HepG2 (cell line): Measurements from ENCODE around the gene PEMT. TPM values are rescaled to one million over a fixed set of nuclear protein-coding genes. Genes with fewer than 3 reads are reported as not detected.

Experiments
- DNMT3B ChIP-seq: conservative IDR thresholded peaks from 2 replicates; pipeline ENCODE4 v1.6.1; 2016; ENCODE audit warnings: missing biosample characterization, control low read depth
- ESRRA ChIP-seq: sonication (generic); formaldehyde crosslinking; IDR thresholded peaks from 2 replicates; pipeline ENCODE4 v1.5.1; 2020; ENCODE audit warnings: mild to moderate bottlenecking, low read depth, missing genetic modification reagents
- FOXA3 ChIP-seq: IDR thresholded peaks from 2 replicates; pipeline ENCODE4 v1.6.1; 2016; ENCODE audit warnings: missing genetic modification reagents, missing compliant biosample characterization
- FOXC1 ChIP-seq: sonication (generic); formaldehyde crosslinking; IDR thresholded peaks from 2 replicates; pipeline ENCODE4 v1.8.0; 2022; ENCODE audit warnings: mild to moderate bottlenecking, missing genetic modification reagents, borderline replicate concordance
- MEIS1 ChIP-seq: sonication (generic); formaldehyde crosslinking; IDR thresholded peaks from 2 replicates; pipeline ENCODE4 v1.9.0; 2021; ENCODE audit warnings: mild to moderate bottlenecking, missing genetic modification reagents, moderate library complexity, borderline replicate concordance
- REL ChIP-seq: sonication (generic); formaldehyde crosslinking; conservative IDR thresholded peaks from 2 replicates; pipeline ENCODE4 v1.8.0; 2022; ENCODE audit warnings: mild to moderate bottlenecking, missing genetic modification reagents, moderate library complexity
- RXRA ChIP-seq: sonication (generic); formaldehyde crosslinking; IDR thresholded peaks from 2 replicates; pipeline ENCODE4 v1.5.1; 2020; ENCODE audit warnings: missing genetic modification reagents
- ZBTB4 ChIP-seq: sonication (generic); formaldehyde crosslinking; IDR thresholded peaks from 2 replicates; pipeline ENCODE4 v1.4.0; 2020; ENCODE audit warnings: missing genetic modification reagents, mild to moderate bottlenecking, borderline replicate concordance
- ZFP36L2 ChIP-seq: sonication (generic); formaldehyde crosslinking; IDR thresholded peaks from 2 replicates; pipeline ENCODE4 v1.4.0; 2020; ENCODE audit warnings: missing genetic modification reagents
- ZKSCAN8 ChIP-seq: IDR thresholded peaks from 2 replicates; pipeline ENCODE4 v1.6.1; 2016; ENCODE audit warnings: borderline replicate concordance, missing genetic modification reagents, missing compliant biosample characterization
- ZNF124 ChIP-seq: sonication (generic); formaldehyde crosslinking; IDR thresholded peaks from 2 replicates; pipeline ENCODE4 v1.4.0; 2020; ENCODE audit warnings: missing genetic modification reagents
- ZNF331 ChIP-seq: sonication (generic); formaldehyde crosslinking; IDR thresholded peaks from 2 replicates; pipeline ENCODE4 v1.4.0; 2020; ENCODE audit warnings: missing genetic modification reagents
- ZNF33B ChIP-seq: sonication (generic); formaldehyde crosslinking; IDR thresholded peaks from 2 replicates; pipeline ENCODE4 v1.5.1; 2020; ENCODE audit warnings: mild to moderate bottlenecking, missing genetic modification reagents
- ZNF530 ChIP-seq: sonication (generic); formaldehyde crosslinking; IDR thresholded peaks from 2 replicates; pipeline ENCODE4 v1.5.0; 2020; ENCODE audit warnings: low read depth, mild to moderate bottlenecking, missing genetic modification reagents
- ZNF616 ChIP-seq: sonication (generic); formaldehyde crosslinking; IDR thresholded peaks from 2 replicates; pipeline ENCODE4 v1.5.0; 2020; ENCODE audit warnings: low read depth, mild to moderate bottlenecking, missing genetic modification reagents
- polyA plus RNA-seq, 8 experiments: library from polyadenylated mRNA; depleted of rRNA in 3 of 8; stranded (reverse) in 7 of 8; unstranded in 1 of 8; fragments of >200 nt; fragmentation: Illumina TruSeq in 4 of 8; extraction: Trizol in 4 of 8; gene quantifications; 2 replicates each; pipeline versions ENCODE4 v1.2.1 to v1.2.3, GENCODE V29; 2011 to 2016; ENCODE audit warnings: low read depth in 4 of 8, missing spikeins in 1 of 8, mixed read lengths in 1 of 8; ENCODE audit not compliant: insufficient read depth in 1 of 8
- total RNA-seq, 5 experiments: library from RNA; depleted of rRNA; stranded (reverse); fragments of >200 nt; fragmentation: Illumina TruSeq; extraction: Trizol; gene quantifications; 2 replicates each; pipeline ENCODE4 v1.2.3, GENCODE V29; 2016; ENCODE audit warnings: low read depth in 1 of 5
- TF ChIP-seq, protein P1 (sequence below): sonication (generic); formaldehyde crosslinking; IDR thresholded peaks from 2 replicates; pipeline ENCODE4 v1.4.0; 2020; ENCODE audit warnings: mild to moderate bottlenecking, low read depth, missing genetic modification reagents
- TF ChIP-seq, protein P2 (sequence below): sonication (generic); formaldehyde crosslinking; IDR thresholded peaks from 2 replicates; pipeline ENCODE4 v1.8.0; 2022; ENCODE audit warnings: missing genetic modification reagents, mild to moderate bottlenecking, moderate library complexity, borderline replicate concordance

The PEMT gene
- total and polyA plus RNA-seq, 2 of the 13 experiments (the other 11 are each of a cell fraction or from before 2014, with no cell fraction given), result 31.7 to 43.6 TPM

- TF ChIP-seq DNMT3B (CRISPR knock-in tag), result 0 out of 2 replicates have a peak, but pooled peaks have one; percentile 41
- TF ChIP-seq ZFP36L2 (CRISPR knock-in tag), result no peak
- TF ChIP-seq FOXC1 (CRISPR knock-in tag), result no peak; the same call in 1 of the 2 replicates
- TF ChIP-seq RXRA, result no peak
- peak; percentile 33; the same call in 1 of the 2 replicates for TF ChIP-seq ZNF331 (CRISPR knock-in tag)
- TF ChIP-seq ZNF616 (CRISPR knock-in tag), result no peak
- TF ChIP-seq ESRRA (CRISPR knock-in tag), result peak; percentile 58
- TF ChIP-seq, protein P1, sequence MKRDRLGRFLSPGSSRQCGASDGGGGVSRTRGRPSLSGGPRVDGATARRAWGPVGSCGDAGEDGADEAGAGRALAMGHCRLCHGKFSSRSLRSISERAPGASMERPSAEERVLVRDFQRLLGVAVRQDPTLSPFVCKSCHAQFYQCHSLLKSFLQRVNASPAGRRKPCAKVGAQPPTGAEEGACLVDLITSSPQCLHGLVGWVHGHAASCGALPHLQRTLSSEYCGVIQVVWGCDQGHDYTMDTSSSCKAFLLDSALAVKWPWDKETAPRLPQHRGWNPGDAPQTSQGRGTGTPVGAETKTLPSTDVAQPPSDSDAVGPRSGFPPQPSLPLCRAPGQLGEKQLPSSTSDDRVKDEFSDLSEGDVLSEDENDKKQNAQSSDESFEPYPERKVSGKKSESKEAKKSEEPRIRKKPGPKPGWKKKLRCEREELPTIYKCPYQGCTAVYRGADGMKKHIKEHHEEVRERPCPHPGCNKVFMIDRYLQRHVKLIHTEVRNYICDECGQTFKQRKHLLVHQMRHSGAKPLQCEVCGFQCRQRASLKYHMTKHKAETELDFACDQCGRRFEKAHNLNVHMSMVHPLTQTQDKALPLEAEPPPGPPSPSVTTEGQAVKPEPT (CRISPR knock-in tag), result no peak
- no peak for TF ChIP-seq MEIS1 (CRISPR knock-in tag)
- no peak for TF ChIP-seq REL (CRISPR knock-in tag)
- no peak for TF ChIP-seq ZNF530 (CRISPR knock-in tag)
- 0 out of 2 replicates have a peak, but pooled peaks have one; percentile 5 for TF ChIP-seq ZNF33B (CRISPR knock-in tag)
- TF ChIP-seq FOXA3 (CRISPR knock-in tag), result 0 out of 2 replicates have a peak, but pooled peaks have one; percentile 19
- no peak for TF ChIP-seq ZKSCAN8
- no peak for TF ChIP-seq ZNF124 (CRISPR knock-in tag)
- no peak for TF ChIP-seq ZBTB4 (CRISPR knock-in tag)
- TF ChIP-seq, protein P2, sequence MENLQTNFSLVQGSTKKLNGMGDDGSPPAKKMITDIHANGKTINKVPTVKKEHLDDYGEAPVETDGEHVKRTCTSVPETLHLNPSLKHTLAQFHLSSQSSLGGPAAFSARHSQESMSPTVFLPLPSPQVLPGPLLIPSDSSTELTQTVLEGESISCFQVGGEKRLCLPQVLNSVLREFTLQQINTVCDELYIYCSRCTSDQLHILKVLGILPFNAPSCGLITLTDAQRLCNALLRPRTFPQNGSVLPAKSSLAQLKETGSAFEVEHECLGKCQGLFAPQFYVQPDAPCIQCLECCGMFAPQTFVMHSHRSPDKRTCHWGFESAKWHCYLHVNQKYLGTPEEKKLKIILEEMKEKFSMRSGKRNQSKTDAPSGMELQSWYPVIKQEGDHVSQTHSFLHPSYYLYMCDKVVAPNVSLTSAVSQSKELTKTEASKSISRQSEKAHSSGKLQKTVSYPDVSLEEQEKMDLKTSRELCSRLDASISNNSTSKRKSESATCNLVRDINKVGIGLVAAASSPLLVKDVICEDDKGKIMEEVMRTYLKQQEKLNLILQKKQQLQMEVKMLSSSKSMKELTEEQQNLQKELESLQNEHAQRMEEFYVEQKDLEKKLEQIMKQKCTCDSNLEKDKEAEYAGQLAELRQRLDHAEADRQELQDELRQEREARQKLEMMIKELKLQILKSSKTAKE, result no peak
These were observed 95.1 kb downstream of the PEMT start, which contains the start of gene RASD1 (continued) for GRCh38 chr17:17496189-17497064.
